GM12873 (cell line): ENCODE measurements around the gene HRH3.

ENCODE experiments used
- CTCF ChIP-seq: IDR thresholded peaks from 2 replicates; pipeline ENCODE4 v1.5.1; 2012; ENCODE audit warnings: low read depth, mild to moderate bottlenecking, moderate library complexity, low read length, control low read depth; ENCODE audit not compliant: insufficient read depth; ENCODE audit errors: missing control alignments

Gene HRH3

DNA sequence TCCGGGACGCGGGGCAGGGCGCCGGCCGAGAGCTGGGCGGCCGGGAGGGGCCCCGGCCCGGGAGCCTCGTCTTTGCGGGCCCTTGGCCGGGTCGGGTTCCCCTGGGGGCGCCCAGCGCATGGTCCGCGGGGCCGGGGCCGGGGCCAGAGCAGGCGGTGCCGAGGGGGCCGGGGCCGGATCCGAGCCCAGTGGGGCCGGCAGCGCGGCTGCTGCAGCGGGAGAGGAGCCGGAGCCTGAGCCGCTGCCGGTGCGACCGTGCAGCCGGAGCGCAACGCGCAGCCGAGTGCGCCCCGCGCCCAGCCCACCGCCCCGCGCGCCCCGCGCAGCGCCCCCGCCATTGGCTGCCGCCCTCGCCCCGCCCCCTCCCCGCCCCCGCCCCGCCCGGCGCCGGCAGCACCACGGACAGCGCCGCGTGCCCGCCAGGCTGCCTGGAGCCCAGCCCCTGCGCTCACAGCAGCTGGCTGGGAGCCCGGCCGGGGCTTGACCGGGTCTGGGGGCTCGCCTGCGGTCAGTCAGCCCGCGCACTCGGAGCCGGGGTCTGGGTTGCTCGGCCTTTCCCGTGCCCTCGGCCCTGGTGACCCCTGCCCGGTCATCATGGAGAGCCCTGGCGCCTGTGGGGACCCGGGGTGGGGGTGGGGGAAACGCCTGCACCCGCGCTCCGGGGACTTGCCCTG is at the start of gene HRH3:
HRH3 (minus strand) TSS at position 287 of the 674 bp plus-strand sequence. CDS start 308 bp downstream, outside the sequence.
- TF ChIP-seq CTCF = no peak

DNA sequence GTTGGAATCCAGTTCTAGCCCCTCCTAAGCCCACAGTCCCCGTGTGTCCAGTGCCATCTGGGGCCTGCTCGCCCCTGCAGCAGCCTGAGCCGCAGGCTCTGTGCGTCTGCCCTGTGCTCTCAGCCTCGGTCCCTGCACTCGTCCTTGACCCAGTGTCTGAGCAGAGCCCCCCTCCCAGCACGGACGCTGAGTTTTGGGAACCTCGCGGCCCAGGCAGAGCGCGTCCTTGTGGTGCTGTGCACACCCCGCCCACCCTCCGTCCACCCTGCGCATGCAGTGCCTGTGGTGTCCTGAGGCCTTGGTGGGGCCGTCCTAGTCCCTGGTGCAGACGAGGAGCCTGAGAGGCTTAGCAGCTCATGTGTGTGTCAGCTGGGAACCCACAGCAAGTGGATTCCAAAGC is 49.8 kb upstream of the HRH3 start:
- TF ChIP-seq CTCF = no peak

- TF ChIP-seq CTCF = no peak
Observed at GRCh38 chr20:62269378-62269777, 49.3 kb upstream of the HRH3 start.

- TF ChIP-seq CTCF = no peak
Observed at GRCh38 chr20:62268228-62268900, 48.3 kb upstream of the HRH3 start.

- no peak for TF ChIP-seq CTCF
Observed at GRCh38 chr20:62267543-62267942, 47.5 kb upstream of the HRH3 start.

GRCh38 chr20:62266851-62267250 is 46.8 kb upstream of the HRH3 start:
- no peak for TF ChIP-seq CTCF

GRCh38 chr20:62266340-62266739 is 46.3 kb upstream of the HRH3 start:
- TF ChIP-seq CTCF = no peak
